Endothelial cell of umbilical vein (primary cell): Measurements from ENCODE around the gene NLRP6. TPM values are rescaled to one million over a fixed set of nuclear protein-coding genes. Genes with fewer than 3 reads are reported as not detected.

ENCODE experiments used
- BruUV-seq: library from RNA; stranded (reverse); fragments of 400-500 nt; replicated peaks from 2 replicates; lab custom pipeline; 2021; lab: Mats Ljungman, UMichigan
- CTCF ChIA-PET: fragments of 300-600, 350-600 bp; sonication (Branson Sonifier 250); formaldehyde crosslinking; loops from one replicate; lab custom pipeline; 2021; ENCODE audit warnings: antibody characterized with exemption, inconsistent platforms; lab: Charles Lee
- POLR2A ChIA-PET: fragments of 300-600, 350-600 bp; sonication (Branson Sonifier 250); formaldehyde crosslinking; loops from one replicate; lab custom pipeline; 2021; ENCODE audit warnings: antibody characterized with exemption, inconsistent platforms; lab: Charles Lee
- DNase-seq: peaks from one replicate; pipeline ENCODE4 v3.0.0-alpha.2; 2011; ENCODE audit warnings: low read depth, low spot score
- FAIRE-seq: peaks from 2 replicates; lab custom pipeline; 2011; peaks lifted over from hg19 to GRCh38; lab: Jason Lieb, UNC
- H2AFZ ChIP-seq: 2 replicates; pipeline ENCODE4 v1.6.0; 2012; ENCODE audit warnings: low read depth, low read length, control low read depth, inconsistent platforms
- H3K27ac ChIP-seq: 2 replicates; pipeline ENCODE4 v1.5.1; 2011; ENCODE audit warnings: low read depth, mild to moderate bottlenecking, control low read depth, low read length, moderate library complexity; ENCODE audit not compliant: insufficient read depth
- H3K27me3 ChIP-seq, 2 experiments: 2 replicates each; pipeline versions ENCODE4 v1.6.0 to v1.6.1; 2011; ENCODE audit warnings: low read length in 2 of 2, mixed read lengths in 1 of 2; ENCODE audit not compliant: control insufficient read depth in 2 of 2, insufficient read depth in 2 of 2
- H3K36me3 ChIP-seq, 2 experiments: 2 replicates in 1 of 2; 3 replicates in 1 of 2; pipeline ENCODE4 v1.5.1; 2011; ENCODE audit warnings: low read length in 2 of 2, mild to moderate bottlenecking in 1 of 2, moderate library complexity in 1 of 2; ENCODE audit not compliant: control insufficient read depth in 2 of 2, insufficient read depth in 2 of 2; ENCODE audit errors: extremely low read depth in 1 of 2
- H3K4me1 ChIP-seq: 3 replicates; pipeline ENCODE4 v1.5.1; 2011; ENCODE audit warnings: mild to moderate bottlenecking, low read length; ENCODE audit not compliant: control insufficient read depth, insufficient read depth; ENCODE audit errors: extremely low read depth
- H3K4me2 ChIP-seq: 2 replicates; pipeline ENCODE4 v1.6.1; 2011; ENCODE audit warnings: low read length, control low read depth, mixed read lengths; ENCODE audit not compliant: insufficient read depth
- H3K4me3 ChIP-seq, 3 experiments: fragments of 200-600 bp in 1 of 3; sonication (generic), shearing (Covaris generic) in 1 of 3; replicated peaks in 1 of 3; 2 replicates each; pipeline ENCODE4 v1.5.1; 2011 to 2016; ENCODE audit warnings: control low read depth in 3 of 3, low read length in 3 of 3, mild to moderate bottlenecking in 2 of 3, inconsistent platforms in 1 of 3, low read depth in 1 of 3, moderate library complexity in 1 of 3; ENCODE audit not compliant: insufficient read depth in 1 of 3
- H3K79me2 ChIP-seq: 2 replicates; pipeline ENCODE4 v1.6.0; 2012; ENCODE audit warnings: low read length, inconsistent platforms; ENCODE audit not compliant: control insufficient read depth, insufficient read depth
- H3K9ac ChIP-seq: replicated peaks from 2 replicates; pipeline ENCODE3; 2011; ENCODE audit warnings: low read length, control low read depth; ENCODE audit not compliant: insufficient read depth; ENCODE audit errors: extremely low read depth
- H3K9me1 ChIP-seq: replicated peaks from 3 replicates; pipeline ENCODE4 v1.6.0; 2011; ENCODE audit warnings: mild to moderate bottlenecking, low read length; ENCODE audit not compliant: control insufficient read depth, insufficient read depth; ENCODE audit errors: extremely low read depth
- H3K9me3 ChIP-seq: replicated peaks from 2 replicates; pipeline ENCODE4 v1.5.1; 2012; ENCODE audit warnings: low read length, inconsistent platforms; ENCODE audit not compliant: control insufficient read depth, insufficient read depth
- H4K20me1 ChIP-seq: replicated peaks from 2 replicates; pipeline ENCODE3; 2011; ENCODE audit warnings: mild to moderate bottlenecking, low read length; ENCODE audit not compliant: control insufficient read depth, insufficient read depth; ENCODE audit errors: extremely low read depth
- EZH2 ChIP-seq: IDR thresholded peaks from 2 replicates; pipeline ENCODE4 v1.6.1; 2012; ENCODE audit warnings: borderline replicate concordance, low read depth, mild to moderate bottlenecking, moderate library complexity, low read length, inconsistent platforms; ENCODE audit not compliant: severe bottlenecking
- FOS ChIP-seq: IDR thresholded peaks from 2 replicates; pipeline ENCODE4 v1.6.1; 2011; ENCODE audit warnings: mild to moderate bottlenecking, low read length, moderate library complexity, borderline replicate concordance; ENCODE audit not compliant: insufficient read depth
- GATA2 ChIP-seq: IDR thresholded peaks from 2 replicates; pipeline ENCODE4 v1.7.0; 2011; ENCODE audit warnings: low read depth, mild to moderate bottlenecking, moderate library complexity, mixed read lengths, low read length; ENCODE audit not compliant: insufficient read length, insufficient read depth
- MYC ChIP-seq: IDR thresholded peaks from one replicate; pipeline ENCODE4 v1.6.1; 2011; ENCODE audit warnings: mild to moderate bottlenecking, low read depth, low read length
- POLR2A ChIP-seq: IDR thresholded peaks from 2 replicates; pipeline ENCODE4 v1.6.1; 2012; ENCODE audit warnings: low read depth, mild to moderate bottlenecking, control low read depth, low read length
- dilution Hi-C: fragments of 300-500 bp; cut with MboI; formaldehyde crosslinking; loops from one replicate; pipeline ENCODE4 v1.15.0; 2019; ENCODE audit warnings: low sequenced_read_pairs; ENCODE audit not compliant: extremely low pct_ligation_motif_present
- intact Hi-C: fragments of 100-400 bp; cut with micrococcal nuclease; formaldehyde crosslinking; loops from one replicate; pipeline ENCODE4 v1.10.0; 2022
- polyA plus RNA-seq, 4 experiments: library from polyadenylated mRNA; depleted of rRNA in 3 of 4; stranded (reverse) in 3 of 4; unstranded in 1 of 4; fragments of >200 nt; gene quantifications; 2 replicates each; pipeline versions ENCODE4 v1.2.1 to v1.2.3, GENCODE V29; 2011 to 2012; ENCODE audit warnings: missing spikeins in 1 of 4
- total RNA-seq: library from RNA; stranded (reverse); gene quantifications from 2 replicates; pipeline ENCODE4 v1.2.3, GENCODE V29; 2021
- TF ChIP-seq, protein P1 (sequence below): IDR thresholded peaks from 2 replicates; pipeline ENCODE4 v1.6.1; 2011; ENCODE audit not compliant: insufficient read depth, insufficient read length

NLRP6 gene
- total and polyA plus RNA-seq, 2 donors (not counting 3 experiments of a cell fraction or from before 2014, with no cell fraction given), result not detected

DNA sequence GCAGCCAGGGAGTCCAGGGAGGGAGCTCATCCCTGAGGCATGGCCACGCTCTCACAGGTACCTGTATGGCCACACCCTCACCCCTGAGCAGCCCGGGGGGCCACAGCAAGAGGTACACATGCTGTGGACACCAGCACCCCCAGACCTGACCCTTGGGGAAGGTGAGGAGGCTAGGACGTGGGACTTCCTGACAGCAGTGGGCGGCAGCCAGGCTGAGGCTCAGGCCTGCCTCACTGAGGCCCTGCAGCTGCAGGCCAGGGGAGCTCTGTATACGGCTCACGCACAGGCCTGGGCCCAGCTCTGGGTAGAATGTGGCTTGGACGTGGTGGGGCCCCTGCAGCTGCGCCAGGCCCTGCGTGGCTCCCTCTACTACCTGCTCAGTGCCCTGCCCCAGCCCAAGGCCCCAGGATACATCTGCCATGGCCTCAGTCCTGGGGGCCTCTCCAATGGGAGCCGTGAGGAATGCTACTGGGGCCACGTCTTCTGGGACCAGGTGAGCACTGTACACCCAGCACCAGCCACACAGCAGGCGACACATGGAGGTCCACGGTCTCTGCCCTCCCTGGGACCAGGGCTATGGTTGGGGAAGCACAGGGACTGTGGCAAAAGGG lies 12.5 kb downstream of the NLRP6 start:
- Histone ChIP-seq H3K9ac (no peak overlapping the region), H3K9me1 (no peaks in the 10 kb centered on the region), H2AFZ (no peak overlapping the region), H3K27me3 (peaks cover 8% of the 10 kb centered on the region in 2 experiments), H3K4me2 (no peak overlapping the region), H3K27ac (no peak overlapping the region), H3K79me2 (no peaks in the 10 kb centered on the region), H3K36me3 (peaks cover 0 to 8% of the 10 kb centered on the region in 2 experiments), H3K4me3 (no peak overlapping the region), H4K20me1 (no peaks in the 10 kb centered on the region), H3K4me1 (peaks cover 3% of the 10 kb centered on the region), H3K9me3 (no peaks in the 10 kb centered on the region)
- TF ChIP-seq FOS (no peak), EZH2 (no peak), POLR2A (no peak), MYC (no peak), GATA2 (no peak)
- TF ChIP-seq, protein P1, sequence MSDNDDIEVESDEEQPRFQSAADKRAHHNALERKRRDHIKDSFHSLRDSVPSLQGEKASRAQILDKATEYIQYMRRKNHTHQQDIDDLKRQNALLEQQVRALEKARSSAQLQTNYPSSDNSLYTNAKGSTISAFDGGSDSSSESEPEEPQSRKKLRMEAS, result no peak
- intact Hi-C loops, result no loop called here
- ChIA-PET CTCF (interaction anchor here (1.0 to 2.2 kb wide), 2 partner anchors 15 to 40 kb away, joined by 5 to 11 read pairs; no protein-coding TSS in a partner anchor), POLR2A (no interaction called here)
- BruUV-seq, result no TSS peak
- DNase-seq, result no peak
- FAIRE-seq, result no peak
- dilution Hi-C loops, result no loop called here
